ENCODE data around the gene DYRK2. TPM values are rescaled to one million over a fixed set of nuclear protein-coding genes. Genes with fewer than 3 reads are reported as not detected.
A peak's percentile ranks its signal among the peaks of the same experiment; 100 is the strongest.

DYRK2 gene
- total RNA-seq, 8 experiments from 2014 or later = 11.1 to 34.4 (median 18.8) TPM

- ATAC-seq (replicated peaks in 6 of 8) = no peak
- in situ Hi-C loops (cut with MboI; ENCODE audit: low pct_unique_long_range_greater_than_20kb in 2 of 9, low sequenced_read_pairs in 9 of 9, unreplicated experiment in 9 of 9) = no loop called here
- Histone ChIP-seq H3K4me3 (no peak overlapping the region), H3K27ac (no peak overlapping the region), H3K4me1 (replicated peaks in 1 of 2) (no peaks in the 10 kb centered on the region)
- WGBS, 10 experiments = 88 to 100% (median 93%) methylated on average over 1 to 3 of the region's 3 CpGs; no CpG with 5 or more reads in 3 of the 10 experiments
These were observed 28.6 kb downstream of the DYRK2 start for GRCh38 chr12:67677166-67677565.

DNA sequence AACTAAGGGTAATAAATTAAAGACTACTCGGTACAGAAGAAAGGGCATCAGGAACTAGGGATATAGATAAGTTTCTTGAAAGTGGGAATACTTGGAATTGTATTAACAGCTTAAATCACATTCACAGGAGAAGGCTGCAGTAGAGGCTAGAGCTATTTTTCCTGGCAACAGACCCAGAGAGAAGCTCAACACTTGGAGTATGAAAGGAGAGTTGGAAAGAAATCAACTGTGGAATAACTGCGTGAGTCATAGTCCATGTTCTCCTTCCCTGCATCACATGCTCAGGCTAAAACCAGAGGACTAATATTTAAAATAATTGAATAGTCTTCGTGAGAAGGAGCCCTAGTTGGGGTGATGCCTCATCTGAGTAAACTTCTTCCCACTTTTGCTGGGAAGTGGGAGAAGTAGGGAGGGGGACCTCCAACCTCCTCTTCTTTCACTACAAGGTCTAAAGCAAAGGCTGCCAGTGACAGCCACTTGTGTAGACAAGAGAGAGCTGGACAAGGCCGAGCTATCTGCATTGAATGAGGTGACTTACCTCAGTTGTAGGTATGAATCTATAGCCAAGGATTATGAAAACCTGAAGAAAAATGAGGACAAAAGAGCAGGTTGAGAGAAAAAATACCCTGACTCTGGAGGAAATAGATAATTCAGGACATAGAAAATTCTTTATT is 32.7 kb downstream of the DYRK2 start:
- in situ Hi-C loops (cut with MboI; ENCODE audit: low pct_unique_long_range_greater_than_20kb in 2 of 9, low sequenced_read_pairs in 9 of 9, unreplicated experiment in 9 of 9) = no loop called here
- H3K4me1 ChIP-seq (replicated peaks in 1 of 2) = no peaks in the 10 kb centered on the region
- H3K4me3 ChIP-seq = no peak overlapping the region
- no peak overlapping the region for H3K27ac ChIP-seq
- WGBS, 10 experiments = 14 to 98% (median 83%) methylated on average over 1 to 4 of the region's 4 CpGs
- peak in 3 of 8 experiments; percentile 26 to 91 (median 89) for ATAC-seq (replicated peaks in 6 of 8)

- H3K27ac ChIP-seq = no peak overlapping the region
- no peak overlapping the region for H3K4me3 ChIP-seq
- no peaks in the 10 kb centered on the region for H3K4me1 ChIP-seq (replicated peaks in 1 of 2)
- in situ Hi-C loops (cut with MboI; ENCODE audit: low pct_unique_long_range_greater_than_20kb in 2 of 9, low sequenced_read_pairs in 9 of 9, unreplicated experiment in 9 of 9) = no loop called here
- peak in 2 of 8 experiments; percentile 13 to 25 for ATAC-seq (replicated peaks in 6 of 8)
- 0 to 100% (median 100%) methylated on average over 1 of the region's 1 CpG; no CpG with 5 or more reads in 3 of the 10 experiments for WGBS, 10 experiments
These were observed 33.5 kb downstream of the DYRK2 start for GRCh38 chr12:67681941-67682620.

DNA sequence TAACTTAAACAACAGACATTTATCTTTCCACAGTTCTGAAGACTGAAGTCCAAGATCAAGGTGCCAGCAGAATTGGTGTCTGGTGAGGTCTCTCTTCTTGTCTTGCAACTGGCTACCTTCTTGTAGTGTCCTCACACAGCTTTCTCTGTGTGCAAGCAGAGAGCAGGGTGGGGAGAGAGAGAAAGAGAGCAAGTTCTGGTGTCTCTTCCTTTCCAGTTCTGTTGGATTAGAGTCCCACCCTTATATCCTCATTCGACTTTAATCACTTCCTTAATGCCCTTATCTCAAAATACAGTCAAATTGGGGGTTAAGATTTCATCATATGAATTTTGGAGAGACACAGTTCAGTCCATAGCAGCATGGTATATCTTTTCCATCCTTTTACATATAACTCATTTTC is 40.8 kb downstream of the DYRK2 start:
- in situ Hi-C loops (cut with MboI; ENCODE audit: low pct_unique_long_range_greater_than_20kb in 2 of 9, low sequenced_read_pairs in 9 of 9, unreplicated experiment in 9 of 9) = no loop called here
- Histone ChIP-seq H3K4me3 (no peak overlapping the region), H3K4me1 (replicated peaks in 1 of 2) (no peaks in the 10 kb centered on the region), H3K27ac (no peak overlapping the region)
- 0 to 82% (median 27%) methylated on average over 1 of the region's 1 CpG; no CpG with 5 or more reads in 2 of the 10 experiments for WGBS, 10 experiments
- ATAC-seq (replicated peaks in 6 of 8) = no peak

GRCh38 chr12:67690656-67691055 is 42.1 kb downstream of the DYRK2 start:
- no peak overlapping the region for H3K4me3 ChIP-seq
- no peak for ATAC-seq (replicated peaks in 6 of 8)
- no peaks in the 10 kb centered on the region for H3K4me1 ChIP-seq (replicated peaks in 1 of 2)
- WGBS, 10 experiments = 80 to 100% (median 100%) methylated on average over 1 of the region's 1 CpG; no CpG with 5 or more reads in 6 of the 10 experiments
- in situ Hi-C loops (cut with MboI; ENCODE audit: low pct_unique_long_range_greater_than_20kb in 2 of 9, low sequenced_read_pairs in 9 of 9, unreplicated experiment in 9 of 9) = no loop called here
- no peak overlapping the region for H3K27ac ChIP-seq

DNA sequence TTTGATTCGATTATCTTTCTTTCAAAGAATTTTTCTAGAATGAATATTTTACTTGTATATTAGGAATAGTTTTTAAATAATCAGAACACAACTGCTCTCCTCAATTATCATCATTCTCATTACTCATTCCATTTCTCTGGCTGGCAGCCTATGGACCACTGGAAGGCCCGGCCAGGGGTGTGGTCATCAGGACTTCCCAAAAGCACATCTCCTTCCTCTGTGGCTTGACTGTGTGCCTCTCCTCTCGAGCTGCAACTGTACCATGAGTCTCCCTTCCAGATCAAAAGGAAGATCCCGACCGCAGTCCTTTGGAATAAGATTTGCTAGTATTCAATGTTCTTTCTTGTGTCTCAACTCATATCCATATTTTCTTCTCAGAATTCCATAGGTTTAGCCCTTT is 42.7 kb downstream of the DYRK2 start:
- ATAC-seq (replicated peaks in 6 of 8) = no peak
- Histone ChIP-seq H3K4me3 (no peak overlapping the region), H3K4me1 (replicated peaks in 1 of 2) (no peaks in the 10 kb centered on the region), H3K27ac (no peak overlapping the region)
- 29 to 100% (median 89%) methylated on average over 1 to 5 of the region's 5 CpGs; no CpG with 5 or more reads in 1 of the 10 experiments for WGBS, 10 experiments
- in situ Hi-C loops (cut with MboI; ENCODE audit: low pct_unique_long_range_greater_than_20kb in 2 of 9, low sequenced_read_pairs in 9 of 9, unreplicated experiment in 9 of 9) = no loop called here

DNA sequence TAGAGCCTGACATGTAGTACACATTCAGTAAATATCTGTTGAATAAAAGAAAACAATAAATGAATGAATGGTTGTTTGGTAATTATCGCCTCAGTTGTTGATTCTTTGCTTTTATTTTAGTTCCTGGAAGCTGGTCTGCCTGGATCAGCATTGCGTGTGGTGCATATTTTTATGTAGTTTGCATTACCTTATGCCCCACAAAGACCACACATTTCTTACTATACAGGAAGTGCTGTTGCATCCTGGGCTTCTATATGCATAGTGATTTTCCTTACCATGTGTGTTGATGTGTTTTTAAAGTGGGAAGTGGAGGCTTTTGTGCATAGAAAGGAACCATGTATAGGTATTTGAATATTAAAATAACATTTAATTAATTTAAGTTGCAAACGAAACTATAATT is 43.6 kb downstream of the DYRK2 start:
- Histone ChIP-seq H3K4me3 (no peak overlapping the region), H3K4me1 (replicated peaks in 1 of 2) (no peaks in the 10 kb centered on the region), H3K27ac (no peak overlapping the region)
- in situ Hi-C loops (cut with MboI; ENCODE audit: low pct_unique_long_range_greater_than_20kb in 2 of 9, low sequenced_read_pairs in 9 of 9, unreplicated experiment in 9 of 9) = no loop called here
- ATAC-seq (replicated peaks in 6 of 8) = no peak
- 63 to 100% (median 86%) methylated on average over 1 to 3 of the region's 3 CpGs; no CpG with 5 or more reads in 1 of the 10 experiments for WGBS, 10 experiments

DNA sequence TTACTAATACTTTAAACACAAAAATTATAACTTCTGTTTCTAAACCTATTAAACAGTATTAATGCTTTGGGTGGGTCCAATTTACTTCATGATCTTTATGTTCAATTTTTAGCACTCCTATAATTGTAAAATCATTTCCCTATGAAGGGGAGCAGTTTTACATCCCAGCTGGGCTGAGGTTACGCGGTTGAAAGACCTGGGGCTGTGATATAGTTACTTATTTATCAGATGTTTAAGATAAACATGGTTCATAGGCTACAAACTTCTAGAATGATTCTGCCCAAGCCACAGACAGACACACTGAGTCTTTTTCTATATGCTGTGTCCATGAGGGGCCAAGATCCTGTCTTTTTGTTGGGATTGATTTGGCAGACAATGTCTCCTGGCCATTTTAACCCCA is 44.4 kb downstream of the DYRK2 start:
- in situ Hi-C loops (cut with MboI; ENCODE audit: low pct_unique_long_range_greater_than_20kb in 2 of 9, low sequenced_read_pairs in 9 of 9, unreplicated experiment in 9 of 9) = no loop called here
- no peaks in the 10 kb centered on the region for H3K4me1 ChIP-seq (replicated peaks in 1 of 2)
- H3K4me3 ChIP-seq = no peak overlapping the region
- 80 to 100% (median 94%) methylated on average over 1 to 2 of the region's 2 CpGs; no CpG with 5 or more reads in 3 of the 10 experiments for WGBS, 10 experiments
- H3K27ac ChIP-seq = no peak overlapping the region
- ATAC-seq (replicated peaks in 6 of 8) = no peak

DNA sequence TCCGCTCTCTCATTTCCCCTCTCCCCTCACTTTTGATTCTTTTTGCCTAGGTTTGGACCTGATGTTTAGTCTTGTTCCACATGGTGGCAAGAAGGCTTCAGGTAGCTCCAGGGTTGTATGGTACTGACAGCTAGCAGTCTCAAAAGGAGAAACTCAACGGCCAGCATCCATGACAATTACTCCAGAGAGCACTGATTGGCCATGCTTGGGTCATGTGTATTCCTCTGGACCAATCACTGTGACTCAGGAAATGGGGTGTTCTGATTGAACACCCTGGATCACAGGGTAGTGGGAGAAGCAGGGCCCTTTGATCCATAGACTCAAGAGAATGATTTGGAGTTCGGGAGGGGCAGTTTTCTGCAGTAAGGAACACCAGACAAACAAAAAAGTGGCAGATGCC is 45.3 kb downstream of the DYRK2 start:
- 60 to 100% (median 94%) methylated on average over 1 to 3 of the region's 3 CpGs; no CpG with 5 or more reads in 1 of the 10 experiments for WGBS, 10 experiments
- in situ Hi-C loops (cut with MboI; ENCODE audit: low pct_unique_long_range_greater_than_20kb in 2 of 9, low sequenced_read_pairs in 9 of 9, unreplicated experiment in 9 of 9) = no loop called here
- H3K4me1 ChIP-seq (replicated peaks in 1 of 2) = no peaks in the 10 kb centered on the region
- ATAC-seq (replicated peaks in 6 of 8) = no peak
- no peak overlapping the region for H3K27ac ChIP-seq
- no peak overlapping the region for H3K4me3 ChIP-seq

DNA sequence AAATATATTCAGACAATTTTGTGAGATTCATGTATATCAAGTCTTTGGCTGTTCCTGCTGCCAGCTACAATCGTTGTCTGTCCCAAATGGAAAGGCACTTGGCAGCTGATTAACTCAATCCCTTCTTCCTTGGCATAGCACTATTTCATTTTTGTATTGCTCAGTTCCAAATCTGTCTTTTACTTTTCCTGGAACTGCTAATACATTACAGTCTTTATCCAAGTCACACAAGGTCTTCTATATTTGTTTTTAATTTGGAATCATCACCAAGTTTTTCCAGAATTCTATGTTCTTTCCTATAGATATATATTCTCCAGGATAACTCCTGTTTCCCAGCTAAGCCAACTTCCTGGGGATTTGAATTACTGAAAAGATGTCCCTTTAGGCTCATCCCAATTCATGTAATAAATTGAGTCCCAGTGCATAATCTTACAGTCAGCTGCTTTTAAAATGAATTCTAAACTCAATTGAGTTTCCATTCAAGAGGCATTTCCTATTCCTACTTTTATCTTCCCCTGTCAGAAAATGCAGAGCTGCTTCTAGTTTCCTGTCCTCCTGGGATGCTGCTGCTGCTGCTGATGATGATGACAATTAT is 45.9 kb downstream of the DYRK2 start:
- in situ Hi-C loops (cut with MboI; ENCODE audit: low pct_unique_long_range_greater_than_20kb in 2 of 9, low sequenced_read_pairs in 9 of 9, unreplicated experiment in 9 of 9) = no loop called here
- 0 to 100% (median 80%) methylated on average over 1 of the region's 1 CpG; no CpG with 5 or more reads in 1 of the 10 experiments for WGBS, 10 experiments
- H3K27ac ChIP-seq = no peak overlapping the region
- H3K4me1 ChIP-seq (replicated peaks in 1 of 2) = no peaks in the 10 kb centered on the region
- H3K4me3 ChIP-seq = no peak overlapping the region
- no peak for ATAC-seq (replicated peaks in 6 of 8)

DNA sequence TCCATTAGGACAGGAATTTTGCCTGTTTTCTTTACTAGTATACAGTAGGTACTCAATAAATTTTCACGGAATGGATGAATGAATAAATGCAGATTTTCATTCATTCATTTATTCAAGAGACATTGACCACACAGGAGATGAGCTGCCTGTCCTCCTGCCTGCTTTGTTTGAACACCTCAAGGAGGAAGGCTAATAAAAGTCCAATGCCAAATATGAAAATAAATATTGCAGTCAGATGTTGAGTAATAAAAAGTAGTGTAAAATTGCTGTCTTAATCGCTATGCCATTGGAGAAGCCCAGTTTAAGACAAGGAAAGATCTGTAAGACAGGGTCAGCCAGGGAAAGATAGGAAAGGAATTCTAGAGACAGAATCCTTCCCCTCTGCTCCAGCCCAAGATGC is 47.4 kb downstream of the DYRK2 start:
- no peak for ATAC-seq (replicated peaks in 6 of 8)
- in situ Hi-C loops (cut with MboI; ENCODE audit: low pct_unique_long_range_greater_than_20kb in 2 of 9, low sequenced_read_pairs in 9 of 9, unreplicated experiment in 9 of 9) = no loop called here
- Histone ChIP-seq H3K27ac (no peak overlapping the region), H3K4me1 (replicated peaks in 1 of 2) (no peaks in the 10 kb centered on the region), H3K4me3 (no peak overlapping the region)
- 81 to 100% (median 93%) methylated on average over 1 to 2 of the region's 2 CpGs; no CpG with 5 or more reads in 1 of the 10 experiments for WGBS, 10 experiments

GRCh38 chr12:67697443-67697842 is 48.9 kb downstream of the DYRK2 start:
- 48 to 90% (median 85%) methylated on average over 1 to 2 of the region's 2 CpGs; no CpG with 5 or more reads in 4 of the 10 experiments for WGBS, 10 experiments
- ATAC-seq (replicated peaks in 6 of 8) = peak in 1 of 8 experiments; percentile 43
- in situ Hi-C loops (cut with MboI; ENCODE audit: low pct_unique_long_range_greater_than_20kb in 2 of 9, low sequenced_read_pairs in 9 of 9, unreplicated experiment in 9 of 9) = no loop called here
- no peak overlapping the region for H3K27ac ChIP-seq
- no peak overlapping the region for H3K4me3 ChIP-seq
- no peaks in the 10 kb centered on the region for H3K4me1 ChIP-seq (replicated peaks in 1 of 2)

GRCh38 chr12:67697967-67698366 is 49.4 kb downstream of the DYRK2 start:
- peak in 1 of 8 experiments; percentile 74 for ATAC-seq (replicated peaks in 6 of 8)
- no peak overlapping the region for H3K27ac ChIP-seq
- no peak overlapping the region for H3K4me3 ChIP-seq
- in situ Hi-C loops (cut with MboI; ENCODE audit: low pct_unique_long_range_greater_than_20kb in 2 of 9, low sequenced_read_pairs in 9 of 9, unreplicated experiment in 9 of 9) = no loop called here
- WGBS, 10 experiments = 31 to 100% (median 67%) methylated on average over 2 of the region's 2 CpGs; no CpG with 5 or more reads in 1 of the 10 experiments
- H3K4me1 ChIP-seq (replicated peaks in 1 of 2) = no peaks in the 10 kb centered on the region
